OCI-LY7 (cell line): ENCODE data around the gene ARTN.

Experiments used
- CTCF ChIP-seq: fragments of 200-600 bp; sonication (generic); conservative IDR thresholded peaks from 2 replicates; pipeline ENCODE4 v1.5.1; 2014; ENCODE audit warnings: mild to moderate bottlenecking, antibody characterized with exemption, low read length, moderate library complexity, mixed read lengths
- EZH2phosphoT487 ChIP-seq: fragments of 200-600 bp; sonication (generic); IDR thresholded peaks from 2 replicates; pipeline ENCODE4 v1.6.1; 2018; ENCODE audit warnings: low read depth, borderline replicate concordance, mild to moderate bottlenecking, mixed run types, antibody characterized with exemption, low read length, moderate library complexity, mixed read lengths

GRCh38 chr1:43974443-43975248 is 41.0 kb downstream of the ARTN start, which contains the start of gene ATP6V0B:
- TF ChIP-seq CTCF (no peak), EZH2phosphoT487 (no peak)
